ENCODE results near the gene GUCA2A.

GRCh38 chr1:42118125-42118524, 46.4 kb downstream of the GUCA2A start:
- TF ChIP-seq CTCF (conservative IDR thresholded peaks at IDR 0.05; ENCODE audit: low read depth, low read length) (no peak), POLR2A (IDR thresholded peaks at IDR 0.05; ENCODE audit: low read depth, low read length) (no peak), SMC3 (IDR thresholded peaks at IDR 0.05; ENCODE audit: low read depth, low read length) (no peak), MAZ (IDR thresholded peaks at IDR 0.05; ENCODE audit: borderline replicate concordance, low read depth, low read length) (no peak), RAD21 (IDR thresholded peaks at IDR 0.05; ENCODE audit: low read length) (no peak), MXI1 (IDR thresholded peaks at IDR 0.05; ENCODE audit: borderline replicate concordance, low read depth, low read length) (no peak), RCOR1 (IDR thresholded peaks at IDR 0.05; ENCODE audit: insufficient replicate concordance, low read length) (no peak)

Data from IMR-90 (cell line).